HUDEP-2 (cell line): ENCODE results near the gene FLYWCH1.

Experiments
- DNase-seq, 76 experiments: peaks; one replicate each; lab custom pipeline; 2025; ENCODE audit not compliant: unreplicated experiment in 76 of 76; lab: John Stamatoyannopoulos, UW

Gene FLYWCH1

GRCh38 chr16:2898831-2899563, 12.7 kb upstream of the FLYWCH1 start:
- DNase-seq = no peak

- no peak for DNase-seq
Measured at GRCh38 chr16:2899564-2900072, 12.1 kb upstream of the FLYWCH1 start.

- DNase-seq = no peak
Measured at GRCh38 chr16:2900526-2901075, 11.1 kb upstream of the FLYWCH1 start.

GRCh38 chr16:2902337-2903130, 9.2 kb upstream of the FLYWCH1 start:
- DNase-seq = no peak

GRCh38 chr16:2904100-2904921, 7.4 kb upstream of the FLYWCH1 start:
- peak in 73 of 76 experiments; percentile 22 to 88 (median 70) for DNase-seq

- DNase-seq = peak in 3 of 76 experiments; percentile 26 to 68 (median 51)
Measured at GRCh38 chr16:2904922-2905240, 6.8 kb upstream of the FLYWCH1 start.

GRCh38 chr16:2905241-2905987, 6.3 kb upstream of the FLYWCH1 start:
- peak; percentile 75 to 100 (median 99) for DNase-seq

- no peak for DNase-seq
Measured at GRCh38 chr16:2905988-2906387, 5.7 kb upstream of the FLYWCH1 start.

GRCh38 chr16:2907084-2907753, 4.5 kb upstream of the FLYWCH1 start:
- DNase-seq = peak in 46 of 76 experiments; percentile 3 to 55 (median 25)

GRCh38 chr16:2910441-2910969, 1.2 kb upstream of the FLYWCH1 start:
- no peak for DNase-seq

- peak in 11 of 76 experiments; percentile 3 to 47 (median 8) for DNase-seq
Measured at GRCh38 chr16:2912330-2913199, 834 bp downstream of the FLYWCH1 start.

- no peak for DNase-seq
Measured at GRCh38 chr16:2913603-2914002, 1.9 kb downstream of the FLYWCH1 start.

- DNase-seq = peak in 1 of 76 experiments; percentile 2
Measured at GRCh38 chr16:2914233-2914632, 2.5 kb downstream of the FLYWCH1 start.

GRCh38 chr16:2915196-2915929, 3.6 kb downstream of the FLYWCH1 start:
- no peak for DNase-seq

GRCh38 chr16:2919511-2920255, 8.0 kb downstream of the FLYWCH1 start:
- DNase-seq = peak in 37 of 76 experiments; percentile 2 to 52 (median 21)

GRCh38 chr16:2923481-2923880, 11.8 kb downstream of the FLYWCH1 start:
- DNase-seq = no peak
